Stimulated activated naive CD8-positive, alpha-beta T cell treated with anti-CD3 and anti-CD28 coated beads, Interleukin-15, amount 100 ng/mL, for 72 hours (primary cell): ENCODE measurements around the gene STRA6.

ENCODE experiments used
- ATAC-seq: fragments of 150-1000 bp; cut with Tn5 transposase; 2 replicates; pipeline ENCODE4 v1.10.0; 2021; ENCODE audit warnings: mild to moderate bottlenecking, moderate library complexity
- DNase-seq, 2 donors: peaks; one replicate each; pipeline ENCODE4 v3.0.0; 2021 to 2022
- H3K27ac Mint-ChIP-seq, 2 donors: one replicate each; pipeline ENCODE4 v1.8.0; 2022; ENCODE audit warnings: mild to moderate bottlenecking in 2 of 2, mixed read lengths in 2 of 2, moderate library complexity in 2 of 2
- H3K27me3 Mint-ChIP-seq: one replicate; pipeline ENCODE4 v1.8.0; 2022; ENCODE audit warnings: mixed read lengths
- H3K4me1 Mint-ChIP-seq: one replicate; pipeline ENCODE4 v1.8.0; 2022; ENCODE audit warnings: mild to moderate bottlenecking, mixed read lengths
- H3K4me3 Mint-ChIP-seq, 2 donors: one replicate each; pipeline ENCODE4 v1.8.0; 2022; ENCODE audit warnings: mild to moderate bottlenecking in 2 of 2, mixed read lengths in 2 of 2, moderate library complexity in 1 of 2
- H3K9me3 Mint-ChIP-seq, 2 donors: one replicate each; pipeline ENCODE4 v1.8.0; 2022; ENCODE audit warnings: mixed read lengths in 2 of 2

The STRA6 gene

GRCh38 chr15:74141591-74141990, 61.0 kb downstream of the STRA6 start:
- no peak for ATAC-seq
- H3K4me1 Mint-ChIP-seq: peaks cover 16% of the 10 kb centered on the region
- no peaks in the 10 kb centered on the region for H3K9me3 Mint-ChIP-seq
- peaks cover 65% of the 10 kb centered on the region for H3K27me3 Mint-ChIP-seq
- no peak overlapping the region for H3K4me3 Mint-ChIP-seq
- DNase-seq: no peak
- no peak overlapping the region for H3K27ac Mint-ChIP-seq

- Mint-ChIP-seq H3K9me3 (no peaks in the 10 kb centered on the region), H3K27ac (no peak overlapping the region), H3K4me1 (peaks cover 39% of the 10 kb centered on the region), H3K4me3 (no peak overlapping the region), H3K27me3 (peaks cover 72% of the 10 kb centered on the region)
- ATAC-seq: no peak
- no peak for DNase-seq
These were observed 63.9 kb downstream of the STRA6 start for GRCh38 chr15:74138642-74139041.

GRCh38 chr15:74137537-74137894, 65.1 kb downstream of the STRA6 start:
- DNase-seq: no peak
- Mint-ChIP-seq H3K27me3 (peaks cover 80% of the 10 kb centered on the region), H3K4me1 (peaks cover 49% of the 10 kb centered on the region), H3K4me3 (no peak overlapping the region), H3K27ac (no peak overlapping the region), H3K9me3 (no peaks in the 10 kb centered on the region)
- ATAC-seq: no peak

GRCh38 chr15:74136814-74137536, 65.6 kb downstream of the STRA6 start:
- Mint-ChIP-seq H3K27me3 (peaks cover 80% of the 10 kb centered on the region), H3K27ac (peak overlapping the region in 1 of 2 donors; percentile 37), H3K4me1 (peaks cover 53% of the 10 kb centered on the region), H3K4me3 (peak overlapping the region; percentile 50 to 73), H3K9me3 (no peaks in the 10 kb centered on the region)
- ATAC-seq (no peak), DNase-seq (no peak)

GRCh38 chr15:74136540-74136813, 66.1 kb downstream of the STRA6 start:
- Mint-ChIP-seq H3K27ac (peak overlapping the region in 1 of 2 donors; percentile 37), H3K27me3 (peaks cover 82% of the 10 kb centered on the region), H3K4me3 (peak overlapping the region; percentile 50 to 73), H3K4me1 (peaks cover 58% of the 10 kb centered on the region), H3K9me3 (no peaks in the 10 kb centered on the region)
- DNase-seq: no peak
- no peak for ATAC-seq

- H3K27me3 Mint-ChIP-seq: peaks cover 96% of the 10 kb centered on the region
- H3K4me3 Mint-ChIP-seq: peak overlapping the region; percentile 51
- no peak for DNase-seq
- H3K9me3 Mint-ChIP-seq: no peaks in the 10 kb centered on the region
- no peak for ATAC-seq
- peaks cover 68% of the 10 kb centered on the region for H3K4me1 Mint-ChIP-seq
- H3K27ac Mint-ChIP-seq: no peak overlapping the region
These were observed 67.5 kb downstream of the STRA6 start for GRCh38 chr15:74135041-74135565.

- H3K4me1 Mint-ChIP-seq: peaks cover 69% of the 10 kb centered on the region
- ATAC-seq (no peak), DNase-seq (peak in 1 of 2 donors; percentile 46)
- H3K27me3 Mint-ChIP-seq: peaks cover 100% of the 10 kb centered on the region
- H3K4me3 Mint-ChIP-seq: peak overlapping the region; percentile 51
- no peak overlapping the region for H3K27ac Mint-ChIP-seq
- no peaks in the 10 kb centered on the region for H3K9me3 Mint-ChIP-seq
These were observed 68.1 kb downstream of the STRA6 start for GRCh38 chr15:74134387-74135027.

- DNase-seq (peak in 1 of 2 donors; percentile 30), ATAC-seq (no peak)
- H3K27me3 Mint-ChIP-seq: peaks cover 100% of the 10 kb centered on the region
- H3K4me3 Mint-ChIP-seq: no peak overlapping the region
- no peaks in the 10 kb centered on the region for H3K9me3 Mint-ChIP-seq
- H3K4me1 Mint-ChIP-seq: peaks cover 73% of the 10 kb centered on the region
- H3K27ac Mint-ChIP-seq: no peak overlapping the region
These were observed 68.7 kb downstream of the STRA6 start for GRCh38 chr15:74133694-74134386.

- peaks cover 100% of the 10 kb centered on the region for H3K27me3 Mint-ChIP-seq
- peak overlapping the region in 1 of 2 donors; percentile 93 for H3K27ac Mint-ChIP-seq
- H3K4me1 Mint-ChIP-seq: peaks cover 82% of the 10 kb centered on the region
- DNase-seq: peak; percentile 54 to 58
- peak overlapping the region; percentile 37 to 63 for H3K4me3 Mint-ChIP-seq
- peak; percentile 69 for ATAC-seq
- no peaks in the 10 kb centered on the region for H3K9me3 Mint-ChIP-seq
These were observed 69.6 kb downstream of the STRA6 start for GRCh38 chr15:74132681-74133651.

GRCh38 chr15:74131628-74132413, 70.8 kb downstream of the STRA6 start:
- Mint-ChIP-seq H3K9me3 (no peaks in the 10 kb centered on the region), H3K4me3 (peak overlapping the region; percentile 40), H3K27ac (peak overlapping the region; percentile 55 to 93), H3K4me1 (peaks cover 79% of the 10 kb centered on the region), H3K27me3 (peaks cover 100% of the 10 kb centered on the region)
- no peak for ATAC-seq
- DNase-seq: no peak

GRCh38 chr15:74130849-74131627, 71.5 kb downstream of the STRA6 start:
- no peak overlapping the region for H3K4me3 Mint-ChIP-seq
- H3K4me1 Mint-ChIP-seq: peaks cover 71% of the 10 kb centered on the region
- H3K9me3 Mint-ChIP-seq: no peaks in the 10 kb centered on the region
- H3K27ac Mint-ChIP-seq: no peak overlapping the region
- DNase-seq (no peak), ATAC-seq (no peak)
- peaks cover 98% of the 10 kb centered on the region for H3K27me3 Mint-ChIP-seq

- DNase-seq (no peak), ATAC-seq (no peak)
- Mint-ChIP-seq H3K4me3 (peak within 1 kb of the TSS; percentile 35 to 43), H3K9me3 (no peaks in the 10 kb centered on the region), H3K4me1 (peaks cover 66% of the 10 kb centered on the region), H3K27me3 (peaks cover 95% of the 10 kb centered on the region), H3K27ac (peak within 1 kb of the TSS in 1 of 2 donors; percentile 77)
These were observed 72.3 kb downstream of the STRA6 start, which contains the start of gene ISLR2 for GRCh38 chr15:74130155-74130848. TSS of gene ISLR2 (plus strand) at chr15:74130586. CDS start at chr15:74132755, 2,169 bp downstream.

GRCh38 chr15:74129586-74130154, 72.9 kb downstream of the STRA6 start:
- Mint-ChIP-seq H3K27ac (peak overlapping the region in 1 of 2 donors; percentile 77), H3K27me3 (peaks cover 95% of the 10 kb centered on the region), H3K9me3 (no peaks in the 10 kb centered on the region), H3K4me3 (peak overlapping the region; percentile 35 to 43), H3K4me1 (peaks cover 60% of the 10 kb centered on the region)
- ATAC-seq (no peak), DNase-seq (no peak)
